AG04450 (cell line): ENCODE results near the gene B3GAT1. TPM values are rescaled to one million over a fixed set of nuclear protein-coding genes. Genes with fewer than 3 reads are reported as not detected.
"Not testable (repeated sequence)": the region's sequence is repeated elsewhere in the genome, so short reads cannot be mapped to it uniquely, and the experiment has no call there.

Experiments used
- CTCF ChIA-PET: fragments of 300-600, 350-600 bp; formaldehyde crosslinking; extraction: SDS; loops from one replicate; lab custom pipeline; 2022; ENCODE audit warnings: antibody characterized with exemption, inconsistent platforms; lab: Charles Lee
- POLR2A ChIA-PET: fragments of 350-600 bp; formaldehyde crosslinking; extraction: SDS; loops from one replicate; lab custom pipeline; 2021; ENCODE audit warnings: antibody characterized with exemption, inconsistent platforms; lab: Yijun Ruan, JAX
- DNase-seq: peaks from one replicate; pipeline ENCODE4 v3.0.0-alpha.2; 2011; ENCODE audit warnings: low read depth, low spot score
- H3K27ac ChIP-seq: one replicate; pipeline ENCODE4 v1.5.1; 2012; ENCODE audit warnings: low read depth, low read length, control low read depth
- H3K27me3 ChIP-seq: one replicate; pipeline ENCODE4 v1.6.0; 2012; ENCODE audit warnings: low read length; ENCODE audit not compliant: control insufficient read depth, insufficient read depth
- H3K4me3 ChIP-seq: 2 replicates; pipeline ENCODE4 v1.5.1; 2011; ENCODE audit warnings: mild to moderate bottlenecking, low read depth, low read length, control low read depth
- H3K9me3 ChIP-seq: 2 replicates; pipeline ENCODE4 v1.5.1; 2012; ENCODE audit warnings: low read length; ENCODE audit not compliant: control insufficient read depth, insufficient read depth
- CTCF ChIP-seq: IDR thresholded peaks from 2 replicates; pipeline ENCODE4 v1.5.1; 2011; ENCODE audit warnings: low read depth, low read length, control low read depth, inconsistent platforms
- polyA plus RNA-seq: library from polyadenylated mRNA; depleted of rRNA; stranded (reverse); fragments of >200 nt; gene quantifications from 2 replicates; pipeline ENCODE4 v1.2.3, GENCODE V29; 2011

The B3GAT1 gene
- polyA plus RNA-seq, 1 experiment = not detected

DNA sequence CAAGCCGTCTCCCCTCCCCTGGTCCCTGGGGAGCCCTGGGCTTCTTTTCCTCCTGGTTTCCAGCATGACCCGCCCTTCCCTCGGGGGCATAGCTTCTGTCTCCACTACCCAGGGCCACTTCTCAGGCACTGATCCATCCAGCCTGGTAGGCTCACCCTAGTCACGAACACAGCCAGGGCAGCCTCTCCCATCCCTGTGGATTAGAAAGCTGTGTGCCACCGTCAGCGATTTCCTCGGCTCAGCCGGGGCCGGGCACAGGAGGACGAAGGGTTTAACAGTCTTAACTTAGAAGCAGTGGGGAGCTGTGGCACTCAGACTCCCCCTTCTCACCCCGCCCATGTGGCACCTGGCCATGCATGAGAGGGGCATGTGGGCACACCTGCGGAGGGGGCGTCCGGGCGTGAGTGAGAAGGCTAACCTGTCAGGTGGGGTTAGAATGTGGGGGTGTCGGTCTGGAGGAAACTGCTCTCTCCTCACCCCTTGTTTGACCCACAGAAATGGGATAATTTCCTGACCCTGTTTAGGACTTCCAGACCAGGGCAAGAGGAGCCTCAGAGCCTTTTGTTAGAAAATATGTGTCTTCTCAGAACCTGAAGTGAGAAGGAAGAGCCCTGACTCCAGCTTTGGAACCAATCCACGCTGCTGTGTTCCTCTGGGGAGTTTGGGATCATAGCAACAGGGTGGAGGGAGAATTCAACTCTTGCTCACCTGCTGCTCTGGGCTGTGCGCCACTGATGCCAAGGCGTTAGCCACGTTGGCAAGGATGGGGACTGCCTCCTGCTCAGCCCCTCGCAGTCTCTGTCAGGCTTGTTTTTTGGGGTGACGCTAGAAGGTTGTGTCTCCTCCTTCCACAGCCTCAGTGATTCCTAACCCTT is 65.7 kb downstream of the B3GAT1 start:
- ChIA-PET CTCF (no interaction called here), POLR2A (no interaction called here)
- no peak for TF ChIP-seq CTCF
- H3K4me3 ChIP-seq = no peak overlapping the region
- H3K27ac ChIP-seq = no peak overlapping the region
- H3K27me3 ChIP-seq = no peaks in the 10 kb centered on the region
- no peak for DNase-seq
- H3K9me3 ChIP-seq = peaks cover 14% of the 10 kb centered on the region

DNA sequence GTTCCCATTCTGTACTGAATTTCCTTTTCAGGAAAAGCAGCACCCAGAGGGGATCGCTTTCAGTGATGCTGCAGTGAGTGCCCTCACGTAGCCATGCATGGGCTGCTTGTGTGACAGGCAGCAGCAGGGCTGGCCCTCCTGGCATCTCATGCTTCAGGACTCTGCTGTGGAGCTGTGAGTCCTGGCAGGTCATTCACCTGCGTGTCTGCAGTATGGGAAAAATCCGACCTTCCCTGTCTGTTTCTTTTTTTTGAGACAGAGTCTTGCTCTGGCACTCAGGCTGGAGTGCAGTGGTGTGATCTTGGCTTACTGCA is 66.8 kb downstream of the B3GAT1 start:
- H3K27ac ChIP-seq = no peak overlapping the region
- no peak overlapping the region for H3K4me3 ChIP-seq
- peaks cover 19% of the 10 kb centered on the region for H3K9me3 ChIP-seq
- no peak for TF ChIP-seq CTCF
- ChIA-PET POLR2A (no interaction called here), CTCF (no interaction called here)
- no peak for DNase-seq
- no peaks in the 10 kb centered on the region for H3K27me3 ChIP-seq

GRCh38 chr11:134344497-134345236 is 67.4 kb downstream of the B3GAT1 start:
- CTCF ChIA-PET, POLR2A ChIA-PET: not testable (repeated sequence)

GRCh38 chr11:134343646-134344045 is 68.4 kb downstream of the B3GAT1 start:
- H3K27me3 ChIP-seq = no peaks in the 10 kb centered on the region
- ChIA-PET CTCF (no interaction called here), POLR2A (no interaction called here)
- DNase-seq = no peak
- H3K4me3 ChIP-seq = no peak overlapping the region
- TF ChIP-seq CTCF = no peak
- no peak overlapping the region for H3K27ac ChIP-seq
- peaks cover 20% of the 10 kb centered on the region for H3K9me3 ChIP-seq

More at GRCh38 chr11:134344497-134345236, 67.4 kb downstream of the B3GAT1 start:
- H3K9me3 ChIP-seq = peaks cover 20% of the 10 kb centered on the region
- not testable (repeated sequence) for H3K27me3 ChIP-seq, DNase-seq, H3K27ac ChIP-seq, H3K4me3 ChIP-seq

DNA sequence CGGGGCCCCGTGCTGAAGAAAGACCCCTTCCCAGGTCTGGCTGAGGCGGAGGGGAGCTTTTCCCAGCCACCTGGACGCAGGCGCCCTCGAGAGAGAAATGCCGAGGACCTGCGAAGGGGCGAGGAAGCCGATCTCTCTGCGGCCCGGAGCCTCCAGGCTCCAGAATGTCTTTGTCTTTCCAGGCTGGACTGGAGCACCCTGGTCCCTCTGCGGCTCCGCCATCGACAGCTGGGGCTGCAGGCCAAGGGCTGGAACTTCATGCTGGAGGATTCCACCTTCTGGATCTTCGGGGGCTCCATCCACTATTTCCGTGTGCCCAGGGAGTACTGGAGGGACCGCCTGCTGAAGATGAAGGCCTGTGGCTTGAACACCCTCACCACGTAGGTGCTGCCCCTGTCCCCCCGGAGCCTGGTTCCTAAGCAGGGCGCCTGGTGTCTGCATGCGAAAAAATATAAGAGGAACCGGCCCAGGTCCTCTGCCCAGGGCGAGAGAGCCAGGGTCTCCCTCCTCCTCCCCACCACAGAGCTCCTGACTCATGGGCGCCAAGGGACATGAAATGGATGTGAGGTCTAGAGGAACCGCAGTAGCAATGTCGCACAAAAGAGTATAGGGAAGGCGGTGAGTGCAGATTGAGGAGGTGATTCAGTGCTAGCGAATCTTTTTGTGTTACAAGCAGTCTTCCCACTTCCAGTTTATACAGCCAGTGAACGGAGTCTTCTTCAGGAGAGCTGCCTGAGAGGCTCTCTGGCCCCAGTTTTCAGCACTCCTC is 69.3 kb downstream of the B3GAT1 start:
- CTCF ChIA-PET = interaction anchor here (0.7 kb wide), 1 partner anchor 32 kb away, joined by 3 read pairs; no protein-coding TSS in a partner anchor
- DNase-seq = no peak
- TF ChIP-seq CTCF = no peak
- Histone ChIP-seq H3K27me3 (no peaks in the 10 kb centered on the region), H3K27ac (no peak overlapping the region), H3K4me3 (no peak overlapping the region), H3K9me3 (peaks cover 20% of the 10 kb centered on the region)
- POLR2A ChIA-PET = no interaction called here
